CD4-positive, alpha-beta memory T cell (primary cell): Measurements from ENCODE around the gene GABRR3. TPM values are rescaled to one million over a fixed set of nuclear protein-coding genes. Genes with fewer than 3 reads are reported as not detected.
"Not testable (repeated sequence)": the region's sequence is repeated elsewhere in the genome, so short reads cannot be mapped to it uniquely, and the experiment has no call there.

Source experiments
- CTCF ChIA-PET: fragments of 350-600 bp; sonication (Branson Sonifier 250); formaldehyde crosslinking; loops from one replicate; lab custom pipeline; 2021; ENCODE audit warnings: inconsistent platforms; ENCODE audit not compliant: partially characterized antibody; lab: Charles Lee
- POLR2A ChIA-PET: fragments of 350-600 bp; sonication (Branson Sonifier 250); formaldehyde crosslinking; loops from one replicate; lab custom pipeline; 2021; ENCODE audit not compliant: partially characterized antibody; lab: Charles Lee
- DNase-seq, 5 donors: peaks; one replicate each; pipeline versions ENCODE4 v3.0.0 to v3.0.0-alpha.2; 2020 to 2022; ENCODE audit warnings: mixed read lengths in 1 of 5
- H3K27ac ChIP-seq: one replicate; pipeline ENCODE4 v1.7.0; 2013; ENCODE audit warnings: low read depth, low read length
- H3K27me3 ChIP-seq: 2 replicates; pipeline ENCODE4 v1.7.0; 2013; ENCODE audit warnings: mild to moderate bottlenecking, low read length, moderate library complexity; ENCODE audit not compliant: insufficient read depth
- H3K36me3 ChIP-seq: 2 replicates; pipeline ENCODE4 v1.7.0; 2013; ENCODE audit warnings: mild to moderate bottlenecking, low read length, moderate library complexity; ENCODE audit not compliant: insufficient read depth
- H3K4me1 ChIP-seq: 2 replicates; pipeline ENCODE4 v1.7.0; 2013; ENCODE audit warnings: mild to moderate bottlenecking, low read length, moderate library complexity; ENCODE audit not compliant: insufficient read depth
- H3K4me3 ChIP-seq, 2 donors: one replicate each; pipeline ENCODE4 v1.7.0; 2013; ENCODE audit warnings: low read length in 2 of 2, mild to moderate bottlenecking in 1 of 2
- H3K9me3 ChIP-seq, 2 donors: one replicate each; pipeline ENCODE4 v1.7.0; 2013; ENCODE audit warnings: low read length in 2 of 2, control low read depth in 1 of 2; ENCODE audit not compliant: control insufficient read depth in 1 of 2
- H3K27ac Mint-ChIP-seq, 7 donors: one replicate each; pipeline ENCODE4 v1.8.0; 2020 to 2021; ENCODE audit warnings: mixed read lengths in 7 of 7, mild to moderate bottlenecking in 6 of 7, inconsistent platforms in 3 of 7, moderate library complexity in 3 of 7
- H3K27me3 Mint-ChIP-seq, 2 donors: one replicate each; pipeline ENCODE4 v1.8.0; 2020 to 2021; ENCODE audit warnings: mixed read lengths in 2 of 2
- H3K36me3 Mint-ChIP-seq, 2 donors: one replicate each; pipeline ENCODE4 v1.8.0; 2020 to 2021; ENCODE audit warnings: mixed read lengths in 2 of 2, inconsistent platforms in 1 of 2, mild to moderate bottlenecking in 1 of 2
- H3K4me1 Mint-ChIP-seq, 4 donors: one replicate each; pipeline ENCODE4 v1.8.0; 2020 to 2021; ENCODE audit warnings: mixed read lengths in 4 of 4, mild to moderate bottlenecking in 1 of 4
- H3K4me3 Mint-ChIP-seq, 8 donors: one replicate each; pipeline ENCODE4 v1.8.0; 2020 to 2021; ENCODE audit warnings: mixed read lengths in 8 of 8, mild to moderate bottlenecking in 7 of 8, moderate library complexity in 6 of 8, inconsistent platforms in 3 of 8
- H3K9me3 Mint-ChIP-seq, 8 donors: one replicate each; pipeline ENCODE4 v1.8.0; 2020 to 2021; ENCODE audit warnings: mixed read lengths in 8 of 8, mild to moderate bottlenecking in 5 of 8, inconsistent platforms in 3 of 8, moderate library complexity in 1 of 8
- intact Hi-C: fragments of 100-400 bp; cut with micrococcal nuclease; formaldehyde crosslinking; loops from one replicate; pipeline ENCODE4 v1.15.1; 2023
- polyA plus RNA-seq, 2 donors: library from polyadenylated mRNA; unstranded; fragments of 300-500 nt; fragmentation: Illumina TruSeq; gene quantifications; one replicate each; pipeline ENCODE4 v1.2.3, GENCODE V29; 2021
- total RNA-seq, 2 experiments: library from RNA; stranded (reverse); gene quantifications; one replicate each; pipeline ENCODE4 v1.2.3, GENCODE V29; 2021

Gene GABRR3
- total and polyA plus RNA-seq, 4 experiments from 2014 or later, result 0.03 to 0.17 TPM; not detected in 2

DNA sequence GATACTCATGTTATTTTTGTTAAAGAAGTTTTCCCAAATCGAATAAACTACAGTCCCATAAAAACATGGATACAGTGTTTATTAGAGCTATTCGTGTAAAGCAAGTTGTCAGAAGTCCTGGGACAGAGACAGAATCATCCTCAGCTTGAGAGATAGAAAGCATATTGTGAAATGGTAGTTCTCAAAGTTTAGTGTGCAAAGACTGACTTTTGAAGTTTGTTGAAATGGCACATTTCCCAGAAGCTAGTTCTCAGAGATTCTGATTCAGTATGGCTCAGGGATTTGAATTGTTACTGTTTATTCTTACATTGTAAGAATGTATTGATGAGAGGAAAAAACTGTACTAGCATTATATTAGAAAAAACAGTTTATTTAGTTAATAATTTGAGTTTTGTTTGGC, 22.1 kb downstream of the GABRR3 start:
- no peak for DNase-seq
- H3K36me3 Mint-ChIP-seq, result no peaks in the 10 kb centered on the region
- Histone ChIP-seq H3K4me1 (no peaks in the 10 kb centered on the region), H3K27ac (no peak overlapping the region), H3K27me3 (no peaks in the 10 kb centered on the region), H3K9me3 (no peaks in the 10 kb centered on the region), H3K4me3 (no peak overlapping the region), H3K36me3 (no peaks in the 10 kb centered on the region)
- peaks cover 2 to 7% of the 10 kb centered on the region in 2 donors for H3K27me3 Mint-ChIP-seq
- H3K4me1 Mint-ChIP-seq, result peaks cover 0 to 3% (median 0%) of the 10 kb centered on the region in 4 donors
- H3K27ac Mint-ChIP-seq, result no peak overlapping the region
- no peak overlapping the region for H3K4me3 Mint-ChIP-seq
- POLR2A ChIA-PET, result interaction anchor here (1.3 kb wide), 1 partner anchor 99 kb away, joined by 3 read pairs; no protein-coding TSS in a partner anchor
- CTCF ChIA-PET, result interaction anchor here (1.1 to 4.5 kb wide), 3 partner anchors 10 to 11 kb away, joined by 3 to 33 read pairs (median 5); no protein-coding TSS in a partner anchor
- intact Hi-C loops, result no loop called here
- peaks cover 0 to 1% (median 0%) of the 10 kb centered on the region in 8 donors for H3K9me3 Mint-ChIP-seq

GRCh38 chr3:98010883-98011449, 24.1 kb downstream of the GABRR3 start:
- H3K36me3 ChIP-seq, H3K27me3 Mint-ChIP-seq, H3K4me3 Mint-ChIP-seq, H3K27ac Mint-ChIP-seq, H3K9me3 ChIP-seq, H3K9me3 Mint-ChIP-seq, DNase-seq, H3K4me1 ChIP-seq, H3K36me3 Mint-ChIP-seq, H3K4me3 ChIP-seq, H3K27ac ChIP-seq, H3K27me3 ChIP-seq, POLR2A ChIA-PET, intact Hi-C loops: not testable (repeated sequence)
- CTCF ChIA-PET, result interaction anchor here (0.9 to 4.5 kb wide), 4 partner anchors 12 to 591 kb away, joined by 3 to 33 read pairs (median 4); partner anchors contain the start of gene ARL6
- peaks cover 0 to 15% (median 9%) of the 10 kb centered on the region in 4 donors for H3K4me1 Mint-ChIP-seq

DNA sequence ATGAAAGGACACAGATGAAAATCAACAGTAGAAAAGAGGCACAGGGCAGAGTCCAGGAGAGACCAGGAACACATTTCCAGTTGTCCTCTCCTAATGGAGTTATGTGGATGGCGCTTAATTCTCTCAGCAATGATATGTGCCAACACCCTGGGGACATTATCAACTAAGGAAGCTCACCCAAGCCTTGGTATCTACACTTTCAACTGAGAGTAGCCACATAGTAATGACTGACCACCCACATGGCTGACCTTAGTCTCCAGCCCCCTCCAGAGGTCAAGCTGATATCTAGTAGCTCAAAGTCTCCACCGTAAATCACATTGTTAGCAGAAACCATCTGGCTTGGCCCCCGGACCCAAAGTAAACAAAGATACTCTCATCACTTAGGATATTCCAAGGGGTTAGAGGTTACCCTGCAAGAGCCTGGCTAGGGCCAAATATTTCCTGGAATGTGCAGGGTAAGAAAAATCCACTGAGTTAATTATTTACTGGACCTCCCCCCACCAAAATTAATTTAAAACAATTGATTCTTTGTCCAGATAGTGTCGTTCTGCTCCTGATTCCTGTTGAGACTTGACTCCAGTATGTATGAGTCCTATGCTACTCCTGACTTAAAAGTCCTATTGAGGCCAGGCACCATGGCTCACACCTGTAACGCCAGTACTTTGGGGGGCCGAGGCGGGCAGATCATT, 24.8 kb downstream of the GABRR3 start:
- no peaks in the 10 kb centered on the region for H3K4me1 ChIP-seq
- POLR2A ChIA-PET, result no interaction called here
- intact Hi-C loops, result no loop called here
- no peaks in the 10 kb centered on the region for H3K27me3 ChIP-seq
- H3K4me3 ChIP-seq, result no peak overlapping the region
- Mint-ChIP-seq H3K27ac (no peak overlapping the region), H3K9me3 (no peaks in the 10 kb centered on the region), H3K4me3 (no peak overlapping the region), H3K36me3 (no peaks in the 10 kb centered on the region), H3K4me1 (peaks cover 0 to 15% (median 9%) of the 10 kb centered on the region in 4 donors), H3K27me3 (peaks cover 2 to 7% of the 10 kb centered on the region in 2 donors)
- DNase-seq, result no peak
- no peaks in the 10 kb centered on the region for H3K9me3 ChIP-seq
- CTCF ChIA-PET, result interaction anchor here (1.1 to 4.5 kb wide), 2 partner anchors 12 to 13 kb away, joined by 3 to 33 read pairs; no protein-coding TSS in a partner anchor
- no peaks in the 10 kb centered on the region for H3K36me3 ChIP-seq
- H3K27ac ChIP-seq, result no peak overlapping the region

GRCh38 chr3:98008855-98009254, 26.3 kb downstream of the GABRR3 start:
- Mint-ChIP-seq H3K36me3 (no peaks in the 10 kb centered on the region), H3K27ac (peak overlapping the region in 1 of 7 donors; percentile 37), H3K27me3 (peaks cover 2 to 7% of the 10 kb centered on the region in 2 donors), H3K4me1 (peaks cover 2 to 16% (median 11%) of the 10 kb centered on the region in 4 donors), H3K9me3 (no peaks in the 10 kb centered on the region), H3K4me3 (no peak overlapping the region)
- H3K27me3 ChIP-seq, result no peaks in the 10 kb centered on the region
- no peak overlapping the region for H3K4me3 ChIP-seq
- peaks cover 2% of the 10 kb centered on the region for H3K4me1 ChIP-seq
- H3K36me3 ChIP-seq, result no peaks in the 10 kb centered on the region
- ChIA-PET CTCF (interaction anchor here (1.0 to 1.4 kb wide), 2 partner anchors 12 to 137 kb away, joined by 3 read pairs; no protein-coding TSS in a partner anchor), POLR2A (no interaction called here)
- DNase-seq, result no peak
- no peaks in the 10 kb centered on the region for H3K9me3 ChIP-seq
- intact Hi-C loops, result no loop called here
- no peak overlapping the region for H3K27ac ChIP-seq

DNA sequence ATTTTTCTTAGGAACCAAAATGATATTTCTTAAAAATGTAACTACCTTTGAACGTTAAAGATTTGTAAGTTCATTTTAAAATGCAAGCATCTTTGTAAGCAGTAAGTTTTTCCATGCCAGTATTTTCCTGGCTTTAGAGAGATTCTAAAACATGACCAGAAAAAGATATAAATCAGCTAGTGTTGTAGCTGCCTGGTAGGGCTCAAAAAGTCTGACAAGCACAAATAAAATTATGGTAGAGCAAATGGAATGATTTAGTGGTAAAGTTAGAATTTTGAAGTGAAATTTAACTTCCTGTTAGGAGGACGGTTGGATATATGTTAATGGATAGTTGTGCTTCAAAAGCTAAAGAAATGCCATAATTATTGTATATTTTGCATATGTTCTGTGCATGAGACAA, 29.7 kb downstream of the GABRR3 start:
- Histone ChIP-seq H3K36me3 (no peaks in the 10 kb centered on the region), H3K27me3 (no peaks in the 10 kb centered on the region), H3K4me1 (peaks cover 11% of the 10 kb centered on the region), H3K4me3 (no peak overlapping the region), H3K9me3 (no peaks in the 10 kb centered on the region), H3K27ac (no peak overlapping the region)
- intact Hi-C loops, result no loop called here
- POLR2A ChIA-PET, result no interaction called here
- peak overlapping the region in 1 of 7 donors; percentile 1 for H3K27ac Mint-ChIP-seq
- no peak for DNase-seq
- peaks cover 0 to 3% (median 0%) of the 10 kb centered on the region in 8 donors for H3K9me3 Mint-ChIP-seq
- CTCF ChIA-PET, result no interaction called here
- H3K4me1 Mint-ChIP-seq, result peaks cover 9 to 24% (median 19%) of the 10 kb centered on the region in 4 donors
- H3K4me3 Mint-ChIP-seq, result no peak overlapping the region
- no peaks in the 10 kb centered on the region for H3K27me3 Mint-ChIP-seq
- H3K36me3 Mint-ChIP-seq, result no peaks in the 10 kb centered on the region

DNA sequence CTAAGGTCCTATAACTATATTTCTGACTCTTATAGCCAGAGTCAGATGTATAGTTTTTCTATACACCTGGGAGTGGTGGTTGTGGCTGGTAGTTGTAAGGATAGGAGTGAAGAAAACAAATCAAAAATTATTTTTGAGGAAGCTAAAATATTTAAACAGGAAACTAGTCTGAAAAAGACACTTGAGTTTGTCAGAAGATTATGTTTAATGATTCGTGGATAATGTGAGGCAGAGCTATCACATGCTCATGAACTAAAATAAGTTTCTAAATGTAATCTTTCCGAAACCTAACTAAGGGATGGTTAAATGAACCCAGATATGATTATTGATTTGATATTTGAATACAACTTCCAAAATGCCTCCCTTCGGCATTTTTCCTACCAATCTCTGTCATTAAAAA, 30.4 kb downstream of the GABRR3 start:
- intact Hi-C loops, result no loop called here
- Histone ChIP-seq H3K9me3 (no peaks in the 10 kb centered on the region), H3K36me3 (no peaks in the 10 kb centered on the region), H3K27ac (no peak overlapping the region), H3K4me3 (no peak overlapping the region), H3K4me1 (peaks cover 11% of the 10 kb centered on the region), H3K27me3 (no peaks in the 10 kb centered on the region)
- Mint-ChIP-seq H3K4me3 (no peak overlapping the region), H3K9me3 (peaks cover 0 to 3% (median 0%) of the 10 kb centered on the region in 8 donors), H3K4me1 (peaks cover 9 to 24% (median 19%) of the 10 kb centered on the region in 4 donors), H3K36me3 (no peaks in the 10 kb centered on the region), H3K27ac (no peak overlapping the region), H3K27me3 (no peaks in the 10 kb centered on the region)
- ChIA-PET CTCF (no interaction called here), POLR2A (interaction anchor here (0.9 kb wide), 1 partner anchor 183 kb away, joined by 3 read pairs; the partner anchor contains the start of gene CRYBG3)
- DNase-seq, result no peak

GRCh38 chr3:98003306-98003969, 31.7 kb downstream of the GABRR3 start:
- DNase-seq, result peak in 2 of 5 donors; percentile 8 to 28
- H3K4me3 ChIP-seq, result no peak overlapping the region
- no peak overlapping the region for H3K27ac ChIP-seq
- Mint-ChIP-seq H3K36me3 (no peaks in the 10 kb centered on the region), H3K4me3 (peak overlapping the region in 5 of 8 donors; percentile 7 to 73 (median 33)), H3K27ac (peak overlapping the region in 5 of 7 donors; percentile 10 to 90 (median 49)), H3K9me3 (peaks cover 0 to 3% (median 0%) of the 10 kb centered on the region in 8 donors), H3K27me3 (no peaks in the 10 kb centered on the region), H3K4me1 (peaks cover 9 to 23% (median 18%) of the 10 kb centered on the region in 4 donors)
- ChIA-PET CTCF (interaction anchor here (0.8 to 1.0 kb wide), 2 partner anchors 10 to 19 kb away, joined by 3 to 4 read pairs; no protein-coding TSS in a partner anchor), POLR2A (no interaction called here)
- peaks cover 11% of the 10 kb centered on the region for H3K4me1 ChIP-seq
- no peaks in the 10 kb centered on the region for H3K27me3 ChIP-seq
- no peaks in the 10 kb centered on the region for H3K9me3 ChIP-seq
- intact Hi-C loops, result no loop called here
- H3K36me3 ChIP-seq, result no peaks in the 10 kb centered on the region
